ENCODE results near the gene PMEL.

DNA sequence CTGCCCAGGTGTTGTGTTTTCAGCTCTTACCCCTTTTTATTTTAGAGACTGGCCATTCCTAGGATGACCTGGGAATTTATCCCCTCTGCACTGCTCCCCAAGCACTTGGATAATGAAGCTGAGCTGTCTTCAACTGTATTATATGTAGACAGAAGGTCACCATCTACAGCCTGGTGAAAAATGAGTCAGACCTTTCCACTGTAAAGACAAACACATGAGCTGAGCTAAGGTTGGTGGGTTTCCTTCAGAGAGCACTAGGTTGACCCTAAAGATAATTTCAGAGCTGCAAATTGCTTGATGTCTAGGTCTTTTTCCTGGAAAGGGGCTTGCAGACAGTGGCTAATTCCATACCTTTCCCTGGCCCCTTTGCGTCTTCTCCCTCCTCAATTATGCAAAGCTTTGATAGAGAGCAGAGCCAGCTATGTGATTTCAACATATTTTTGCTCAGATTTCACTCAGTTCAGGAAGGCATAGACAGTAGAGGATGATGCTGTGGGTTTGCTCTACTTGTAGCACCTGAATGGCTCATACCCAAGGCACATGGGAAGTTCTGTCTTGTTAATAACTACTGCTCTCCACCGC, 45.8 kb upstream of the PMEL start:
- TF ChIP-seq EZH2 (IDR thresholded peaks at IDR 0.05; ENCODE audit: insufficient read depth, poor library complexity, severe bottlenecking), result no peak
- TF ChIP-seq EZH2phosphoT487 (IDR thresholded peaks at IDR 0.05; ENCODE audit: insufficient read depth, low read depth), result no peak

Data from GM23248 (cell line).